ENCODE measurements around the gene SMOC1.

The SMOC1 gene

GRCh38 chr14:69865701-69866365 lies 13.4 kb upstream of the SMOC1 start:
- DNase-seq (ENCODE audit: low read depth), result no peak

DNA sequence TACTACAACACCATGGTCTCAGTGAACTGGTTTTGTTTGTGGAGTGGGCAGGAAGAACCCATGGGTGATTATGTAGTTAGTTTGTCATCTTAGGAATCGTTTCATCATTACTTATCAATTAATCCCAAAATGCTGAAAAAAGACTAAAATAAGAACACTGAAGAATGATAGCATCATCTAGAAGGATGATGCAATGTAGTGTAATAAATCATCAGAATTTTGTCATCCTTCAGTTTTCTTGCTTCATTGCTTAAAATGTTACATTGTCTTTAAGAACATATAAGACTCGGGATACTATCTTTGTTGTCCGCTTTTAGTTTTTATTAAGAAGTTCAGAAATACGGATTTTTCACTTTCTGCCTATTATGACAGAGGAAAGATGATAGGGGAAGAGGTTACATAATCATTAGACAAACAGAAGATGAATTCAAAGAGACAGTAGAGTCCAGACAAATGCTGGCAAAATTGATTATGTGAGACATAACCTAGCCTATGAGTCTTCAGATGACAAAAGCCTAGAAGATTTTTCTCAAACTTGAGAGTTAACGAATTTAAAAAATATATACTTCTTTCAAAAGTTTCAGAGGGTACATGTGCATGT lies 10.8 kb upstream of the SMOC1 start:
- DNase-seq (ENCODE audit: low read depth), result no peak

DNA sequence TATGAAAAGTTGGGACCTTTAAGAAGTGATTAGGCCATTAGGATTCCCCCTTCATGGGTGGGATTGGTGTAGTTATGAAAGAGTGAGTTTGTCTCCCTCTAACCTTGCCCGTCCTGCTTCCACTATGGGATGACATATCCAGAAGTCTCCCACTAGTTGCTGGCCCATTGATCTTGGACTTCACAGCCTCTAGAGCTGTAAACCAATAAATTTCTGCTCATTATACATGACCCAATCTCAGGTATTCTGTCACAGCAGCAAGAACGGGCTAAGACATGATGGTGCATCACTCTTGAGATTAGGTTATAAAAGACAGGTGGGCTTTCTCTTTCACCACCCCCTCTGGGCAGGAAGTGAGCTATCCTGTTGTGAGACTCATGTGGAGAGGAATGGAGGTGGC lies 8.6 kb upstream of the SMOC1 start:
- no peak for DNase-seq (ENCODE audit: low read depth)

DNA sequence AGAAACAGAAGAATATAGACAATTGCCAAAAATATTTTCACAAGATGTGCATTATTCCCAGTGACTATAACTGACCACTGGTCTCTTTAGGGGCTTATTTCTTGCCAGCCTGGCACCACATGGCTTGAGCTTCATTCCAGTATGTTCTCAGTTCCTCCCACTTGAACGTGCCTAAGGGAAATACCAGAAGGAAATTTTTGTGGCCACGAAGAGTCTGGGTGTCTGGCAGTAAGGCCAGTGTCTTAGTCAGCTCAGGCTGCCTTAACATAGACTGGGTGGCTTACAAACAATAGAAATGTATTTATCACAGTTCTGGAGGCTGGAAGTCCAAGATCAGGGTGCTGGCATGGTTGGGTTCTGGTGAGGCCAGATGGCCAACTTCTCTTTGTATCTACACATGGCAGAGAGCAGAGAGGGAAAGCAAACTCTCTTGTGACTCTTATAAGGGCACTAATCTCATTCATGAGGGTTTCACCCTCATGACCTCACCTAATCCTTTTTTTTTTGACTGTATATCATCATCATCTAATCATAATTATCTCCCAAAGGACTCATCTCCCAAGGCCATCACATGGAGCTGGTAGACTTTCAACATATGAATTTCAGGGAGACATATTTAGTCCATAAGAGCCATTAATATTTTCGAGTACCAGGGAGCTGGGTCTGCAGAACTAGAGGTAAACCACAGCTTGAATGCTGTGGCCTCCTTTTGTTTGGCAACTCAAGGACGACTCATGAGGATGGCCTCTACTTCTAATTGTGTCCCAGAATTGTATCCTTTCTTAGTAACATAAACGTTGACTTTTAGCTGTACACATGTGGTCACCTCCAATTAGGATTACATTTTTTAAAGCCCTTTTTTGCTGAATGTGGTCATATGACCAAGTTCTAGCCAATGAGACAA lies 5.1 kb upstream of the SMOC1 start:
- no peak for DNase-seq (ENCODE audit: low read depth)

DNA sequence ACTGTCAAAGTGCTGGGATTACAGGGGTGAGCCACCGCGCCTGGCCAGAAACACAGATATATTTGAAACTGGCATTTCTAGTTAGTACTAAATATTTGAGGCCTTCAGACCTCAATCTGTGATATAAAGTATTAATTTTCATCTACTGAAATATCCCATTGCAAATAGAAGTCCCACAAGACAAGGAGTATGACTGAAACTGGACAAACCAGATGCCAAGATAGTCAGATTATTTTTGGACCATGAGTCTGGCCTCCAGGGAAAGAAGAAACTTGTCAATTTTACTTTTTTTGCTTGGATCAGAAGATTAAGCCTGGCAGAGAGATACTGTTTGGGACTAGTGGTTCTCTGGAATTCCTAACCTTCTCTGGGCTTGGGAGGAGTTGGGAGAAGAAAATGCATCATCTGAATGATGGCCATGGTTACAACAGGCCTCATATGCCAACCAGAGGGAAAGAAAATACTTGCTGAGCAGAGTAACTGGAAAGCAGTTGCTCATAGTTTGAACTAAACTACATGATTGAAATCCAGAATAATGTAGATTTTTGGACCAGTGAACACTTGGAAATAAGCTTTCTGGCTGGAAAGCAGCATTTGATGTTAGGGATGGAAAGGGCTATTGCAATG lies 2.9 kb upstream of the SMOC1 start:
- no peak for DNase-seq (ENCODE audit: low read depth)

DNA sequence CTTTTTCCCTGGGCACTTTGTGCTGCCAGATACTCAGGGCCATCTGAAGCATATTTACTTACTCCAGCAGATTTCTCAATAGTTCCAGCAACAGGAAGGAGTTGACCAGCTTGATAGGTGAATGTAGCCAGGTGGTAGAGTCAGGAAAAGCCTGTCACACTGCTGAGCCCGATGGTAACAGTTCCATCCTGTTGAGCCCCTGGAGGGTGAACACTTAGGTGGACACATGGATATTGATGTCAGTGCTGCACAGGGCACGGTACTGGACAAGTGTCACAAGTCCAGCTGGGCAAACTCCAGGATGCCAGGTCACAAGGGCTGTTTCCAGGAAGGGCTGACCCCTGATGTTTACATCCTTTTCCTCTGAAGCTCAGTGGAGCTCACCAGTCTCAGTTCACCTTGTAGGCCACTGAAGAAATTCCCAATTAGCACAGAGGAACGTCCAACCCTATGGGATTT lies 2.3 kb upstream of the SMOC1 start:
- no peak for DNase-seq (ENCODE audit: low read depth)

- no peak for DNase-seq (ENCODE audit: low read depth)
Measured at GRCh38 chr14:69877492-69877891, 1.7 kb upstream of the SMOC1 start.

- no peak for DNase-seq (ENCODE audit: low read depth)
Measured at GRCh38 chr14:69878251-69878650, 965 bp upstream of the SMOC1 start.

GRCh38 chr14:69880044-69880487 lies 850 bp downstream of the SMOC1 start:
- no peak for DNase-seq (ENCODE audit: low read depth)

DNA sequence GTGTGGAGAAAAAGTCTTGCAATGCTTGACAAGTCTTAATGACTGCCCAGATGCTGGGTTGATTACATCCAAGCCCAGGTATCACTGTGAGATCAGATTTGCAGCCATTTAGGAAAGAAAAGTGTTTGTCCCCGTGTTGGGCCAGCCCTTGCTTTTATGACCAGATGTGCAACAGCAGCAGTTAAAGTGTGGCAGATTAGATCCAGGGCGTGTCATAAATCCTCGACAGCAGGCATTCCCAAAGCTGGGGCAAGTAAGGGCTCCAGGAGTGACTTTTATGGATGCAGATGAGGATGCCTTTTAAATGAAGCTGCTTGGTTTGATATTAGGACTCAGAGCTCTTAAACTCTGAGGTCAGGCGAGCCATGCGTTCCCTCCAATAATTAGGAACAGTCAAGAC lies 1.7 kb downstream of the SMOC1 start:
- DNase-seq (ENCODE audit: low read depth), result no peak

GRCh38 chr14:69882116-69882864 lies 3.1 kb downstream of the SMOC1 start:
- no peak for DNase-seq (ENCODE audit: low read depth)

- DNase-seq (ENCODE audit: low read depth), result no peak
Measured at GRCh38 chr14:69882915-69883314, 3.7 kb downstream of the SMOC1 start.

DNA sequence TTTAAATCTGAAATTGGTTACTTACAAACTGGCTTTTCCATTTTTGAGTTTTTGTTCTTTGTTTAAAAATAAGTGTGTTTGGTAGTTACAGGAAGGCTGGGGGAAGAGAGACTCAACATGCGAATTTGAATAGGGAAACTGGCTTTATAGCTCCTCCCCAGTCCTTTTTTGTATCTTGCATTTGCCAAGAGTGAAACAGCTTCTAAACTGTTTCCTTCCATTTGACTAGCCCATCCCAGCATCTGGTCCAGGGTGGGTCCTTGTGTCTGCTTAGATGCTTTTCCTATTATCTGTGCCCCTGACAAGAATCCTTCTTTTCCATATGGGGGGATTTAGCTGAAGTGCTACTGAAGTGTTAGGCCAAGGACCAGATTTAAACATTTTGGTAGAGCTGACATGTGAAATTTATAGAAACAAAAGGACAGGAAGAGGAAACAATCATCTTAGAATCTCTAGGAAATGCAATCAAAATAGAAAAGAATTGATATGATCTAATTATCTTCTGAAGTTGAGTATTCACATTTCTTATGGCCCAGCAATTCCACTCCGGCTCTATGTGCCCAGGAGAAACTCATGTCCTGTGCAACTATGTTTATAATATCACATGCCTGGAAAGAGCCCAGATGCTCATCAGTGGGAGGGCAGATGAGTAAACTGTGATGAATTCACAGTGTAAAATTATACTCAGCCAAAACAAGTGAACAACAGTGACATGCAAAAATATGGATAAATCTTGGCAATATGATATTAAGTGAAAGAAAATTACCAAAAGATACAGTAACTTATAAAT lies 7.4 kb downstream of the SMOC1 start:
- no peak for DNase-seq (ENCODE audit: low read depth)

- no peak for DNase-seq (ENCODE audit: low read depth)
Measured at GRCh38 chr14:69887740-69888657, 8.8 kb downstream of the SMOC1 start.

- no peak for DNase-seq (ENCODE audit: low read depth)
Measured at GRCh38 chr14:69891422-69891821, 12.2 kb downstream of the SMOC1 start.

DNA sequence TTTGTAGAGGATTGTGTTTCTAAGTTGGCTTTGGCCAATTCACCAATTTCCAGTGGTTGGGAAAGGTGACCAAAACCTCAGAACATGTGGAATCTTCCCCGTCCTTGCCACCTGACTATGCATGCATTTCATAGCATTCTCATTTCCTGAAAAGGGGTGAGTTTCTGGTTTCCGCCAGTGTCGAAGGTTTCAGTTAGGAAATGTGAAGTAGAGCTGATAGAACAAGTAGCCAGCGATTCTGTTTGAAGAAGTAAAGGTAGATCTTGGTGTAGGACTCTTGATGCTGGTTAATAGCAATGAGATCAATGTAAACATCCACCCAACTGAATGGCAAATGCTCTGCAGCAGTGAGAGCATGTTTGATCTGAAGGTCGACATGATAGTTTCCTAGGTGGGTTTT lies 15.9 kb downstream of the SMOC1 start:
- no peak for DNase-seq (ENCODE audit: low read depth)

- no peak for DNase-seq (ENCODE audit: low read depth)
Measured at GRCh38 chr14:69896080-69896479, 16.9 kb downstream of the SMOC1 start.

GRCh38 chr14:69896972-69897371 lies 17.8 kb downstream of the SMOC1 start:
- no peak for DNase-seq (ENCODE audit: low read depth)

- no peak for DNase-seq (ENCODE audit: low read depth)
Measured at GRCh38 chr14:69900603-69901002, 21.4 kb downstream of the SMOC1 start.

All from stimulated activated CD8-positive, alpha-beta memory T cell treated with anti-CD3 and anti-CD28 coated beads, Interleukin-12 subunit alpha, Interleukin-12 subunit beta, amount 100 ng/mL, for 4 hours (primary cell).